Natural killer cell (primary cell): ENCODE measurements around the gene ENDOV. TPM values are rescaled to one million over a fixed set of nuclear protein-coding genes. Genes with fewer than 3 reads are reported as not detected.

Experiments
- ATAC-seq, 3 donors: fragments of 150-1000 bp in 2 of 3; fragments of 200-7000 bp in 1 of 3; cut with Tn5 transposase; 1 replicate in 1 of 3; 2 replicates in 2 of 3; pipeline ENCODE4 v1.10.0; 2021; ENCODE audit warnings: mild to moderate bottlenecking in 2 of 3, moderate library complexity in 2 of 3
- DNase-seq, 2 donors: peaks; one replicate each; pipeline versions ENCODE4 v3.0.0 to v3.0.0-alpha.2; 2013 to 2021; ENCODE audit warnings: mixed read lengths in 1 of 2
- H3K27ac ChIP-seq: one replicate; pipeline ENCODE4 v1.5.1; 2013; ENCODE audit warnings: mild to moderate bottlenecking, low read length
- H3K27me3 ChIP-seq: one replicate; pipeline ENCODE4 v1.6.1; 2013; ENCODE audit warnings: low read length; ENCODE audit not compliant: control insufficient read depth, insufficient read depth
- H3K36me3 ChIP-seq: one replicate; pipeline ENCODE4 v1.6.1; 2013; ENCODE audit warnings: low read length; ENCODE audit not compliant: control insufficient read depth, insufficient read depth
- H3K4me1 ChIP-seq: one replicate; pipeline ENCODE4 v1.6.1; 2013; ENCODE audit warnings: low read length; ENCODE audit not compliant: control insufficient read depth, insufficient read depth
- H3K4me3 ChIP-seq: one replicate; pipeline ENCODE4 v1.5.1; 2013; ENCODE audit warnings: low read length
- H3K9me3 ChIP-seq: one replicate; pipeline ENCODE4 v1.6.1; 2013; ENCODE audit warnings: low read length; ENCODE audit not compliant: control insufficient read depth, insufficient read depth
- H3K27ac Mint-ChIP-seq, 2 donors: one replicate each; pipeline ENCODE4 v1.8.0; 2022; ENCODE audit warnings: mild to moderate bottlenecking in 2 of 2, mixed read lengths in 2 of 2, moderate library complexity in 1 of 2
- H3K27me3 Mint-ChIP-seq, 2 donors: one replicate each; pipeline ENCODE4 v1.8.0; 2022; ENCODE audit warnings: low read depth in 2 of 2, mixed read lengths in 2 of 2
- H3K36me3 Mint-ChIP-seq: one replicate; pipeline ENCODE4 v1.8.0; 2022; ENCODE audit warnings: mixed read lengths
- H3K4me1 Mint-ChIP-seq, 2 donors: one replicate each; pipeline ENCODE4 v1.8.0; 2022; ENCODE audit warnings: mixed read lengths in 2 of 2
- H3K4me3 Mint-ChIP-seq: one replicate; pipeline ENCODE4 v1.8.0; 2022; ENCODE audit warnings: mild to moderate bottlenecking, moderate library complexity, mixed read lengths
- H3K9me3 Mint-ChIP-seq, 2 donors: one replicate each; pipeline ENCODE4 v1.8.0; 2022; ENCODE audit warnings: mixed read lengths in 2 of 2
- CTCF ChIP-seq: fragments of 200-600 bp; IDR thresholded peaks from one replicate; pipeline ENCODE4 v1.8.0; 2022; ENCODE audit warnings: antibody characterized with exemption
- WGBS: methylation state at CpG from one replicate; pipeline ENCODE4 v1.1.7; 2013; ENCODE audit warnings: missing lambda C conversion rate; ENCODE audit not compliant: insufficient coverage; 5-methylcytosine and 5-hydroxymethylcytosine counted together
- intact Hi-C: fragments of 100-400 bp; cut with micrococcal nuclease; formaldehyde crosslinking; loops from one replicate; pipeline ENCODE4 v1.14.2; 2022
- total RNA-seq, 4 donors: library from RNA; stranded (reverse); fragments of 120-200 nt in 1 of 4; gene quantifications; one replicate each; pipeline versions ENCODE4 v1.2.3 to v1.2.4, GENCODE V29; 2013 to 2022

Gene ENDOV
- total RNA-seq, 3 donors from 2014 or later (not counting 1 experiment from before 2014, with no cell fraction given) = 17.7 to 24.9 (median 18.8) TPM

- no peak overlapping the region for H3K27ac Mint-ChIP-seq
- H3K27me3 ChIP-seq = peaks cover 6% of the 10 kb centered on the region
- no peaks in the 10 kb centered on the region for H3K9me3 ChIP-seq
- no peak overlapping the region for H3K4me3 Mint-ChIP-seq
- ATAC-seq (no peak), DNase-seq (no peak)
- WGBS = 66% methylated on average over 13 of the region's 13 CpGs
- H3K4me3 ChIP-seq = no peak overlapping the region
- H3K36me3 Mint-ChIP-seq = no peaks in the 10 kb centered on the region
- intact Hi-C loops = no loop called here
- no peak overlapping the region for H3K27ac ChIP-seq
- H3K27me3 Mint-ChIP-seq = peaks cover 20 to 38% of the 10 kb centered on the region in 2 donors
- no peaks in the 10 kb centered on the region for H3K4me1 ChIP-seq
- TF ChIP-seq CTCF = no peak
- no peaks in the 10 kb centered on the region for H3K9me3 Mint-ChIP-seq
- no peaks in the 10 kb centered on the region for H3K36me3 ChIP-seq
- peaks cover 0 to 11% of the 10 kb centered on the region in 2 donors for H3K4me1 Mint-ChIP-seq
Measured at GRCh38 chr17:80463784-80464400, 48.9 kb downstream of the ENDOV start.

GRCh38 chr17:80464486-80464885, 49.5 kb downstream of the ENDOV start:
- H3K4me1 Mint-ChIP-seq = peaks cover 0 to 15% of the 10 kb centered on the region in 2 donors
- no peaks in the 10 kb centered on the region for H3K36me3 ChIP-seq
- no peaks in the 10 kb centered on the region for H3K9me3 ChIP-seq
- H3K9me3 Mint-ChIP-seq = no peaks in the 10 kb centered on the region
- H3K36me3 Mint-ChIP-seq = no peaks in the 10 kb centered on the region
- H3K4me3 ChIP-seq = no peak overlapping the region
- WGBS = 87% methylated on average over 8 of the region's 8 CpGs
- no peak overlapping the region for H3K4me3 Mint-ChIP-seq
- no peak for ATAC-seq
- intact Hi-C loops = no loop called here
- no peak for TF ChIP-seq CTCF
- no peak overlapping the region for H3K27ac ChIP-seq
- no peak overlapping the region for H3K27ac Mint-ChIP-seq
- H3K4me1 ChIP-seq = no peaks in the 10 kb centered on the region
- peaks cover 6% of the 10 kb centered on the region for H3K27me3 ChIP-seq
- no peak for DNase-seq
- peaks cover 19 to 36% of the 10 kb centered on the region in 2 donors for H3K27me3 Mint-ChIP-seq

GRCh38 chr17:80465327-80465974, 50.5 kb downstream of the ENDOV start:
- TF ChIP-seq CTCF = no peak
- H3K4me1 ChIP-seq = no peaks in the 10 kb centered on the region
- no peak overlapping the region for H3K4me3 ChIP-seq
- 88% methylated on average over 20 of the region's 20 CpGs for WGBS
- H3K36me3 Mint-ChIP-seq = no peaks in the 10 kb centered on the region
- no peaks in the 10 kb centered on the region for H3K9me3 Mint-ChIP-seq
- H3K9me3 ChIP-seq = no peaks in the 10 kb centered on the region
- peaks cover 0 to 19% of the 10 kb centered on the region in 2 donors for H3K4me1 Mint-ChIP-seq
- intact Hi-C loops = no loop called here
- DNase-seq = no peak
- ATAC-seq = no peak
- no peak overlapping the region for H3K27ac ChIP-seq
- no peaks in the 10 kb centered on the region for H3K36me3 ChIP-seq
- H3K27ac Mint-ChIP-seq = no peak overlapping the region
- no peak overlapping the region for H3K4me3 Mint-ChIP-seq
- H3K27me3 ChIP-seq = peaks cover 6% of the 10 kb centered on the region
- peaks cover 18 to 31% of the 10 kb centered on the region in 2 donors for H3K27me3 Mint-ChIP-seq
